ENCODE data around the gene NKAIN4.

DNA sequence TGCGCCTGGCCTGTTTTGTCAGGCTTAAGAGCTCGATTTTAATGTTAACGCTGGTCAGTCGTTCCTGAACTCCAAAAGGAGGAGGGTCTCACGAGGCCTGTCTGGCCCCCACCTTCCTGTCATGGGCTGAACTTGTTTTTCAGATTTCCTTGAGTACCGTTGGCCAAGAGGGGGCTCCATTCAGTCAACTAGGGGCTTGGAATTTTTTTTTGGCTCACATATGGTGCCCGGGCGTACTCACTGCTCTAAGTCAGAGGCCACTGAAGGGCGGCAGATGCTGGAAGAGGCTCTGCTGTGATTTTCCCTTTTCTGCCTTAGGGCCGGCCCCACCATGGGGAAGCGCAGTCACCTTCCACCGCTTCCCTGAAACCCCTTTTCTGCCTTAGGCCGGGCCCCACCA lies 25.5 kb downstream of the NKAIN4 start:
- TF ChIP-seq, protein P1, sequence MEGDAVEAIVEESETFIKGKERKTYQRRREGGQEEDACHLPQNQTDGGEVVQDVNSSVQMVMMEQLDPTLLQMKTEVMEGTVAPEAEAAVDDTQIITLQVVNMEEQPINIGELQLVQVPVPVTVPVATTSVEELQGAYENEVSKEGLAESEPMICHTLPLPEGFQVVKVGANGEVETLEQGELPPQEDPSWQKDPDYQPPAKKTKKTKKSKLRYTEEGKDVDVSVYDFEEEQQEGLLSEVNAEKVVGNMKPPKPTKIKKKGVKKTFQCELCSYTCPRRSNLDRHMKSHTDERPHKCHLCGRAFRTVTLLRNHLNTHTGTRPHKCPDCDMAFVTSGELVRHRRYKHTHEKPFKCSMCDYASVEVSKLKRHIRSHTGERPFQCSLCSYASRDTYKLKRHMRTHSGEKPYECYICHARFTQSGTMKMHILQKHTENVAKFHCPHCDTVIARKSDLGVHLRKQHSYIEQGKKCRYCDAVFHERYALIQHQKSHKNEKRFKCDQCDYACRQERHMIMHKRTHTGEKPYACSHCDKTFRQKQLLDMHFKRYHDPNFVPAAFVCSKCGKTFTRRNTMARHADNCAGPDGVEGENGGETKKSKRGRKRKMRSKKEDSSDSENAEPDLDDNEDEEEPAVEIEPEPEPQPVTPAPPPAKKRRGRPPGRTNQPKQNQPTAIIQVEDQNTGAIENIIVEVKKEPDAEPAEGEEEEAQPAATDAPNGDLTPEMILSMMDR (conservative IDR thresholded peaks at IDR 0.05 in 1 of 2, IDR thresholded peaks at IDR 0.05 in 1 of 2; ENCODE audit: extremely low read depth in 1 of 2, insufficient read depth in 1 of 2, low read depth in 1 of 2, low read length in 2 of 2): no peak
- TF ChIP-seq EZH2 (IDR thresholded peaks at IDR 0.05; ENCODE audit: borderline replicate concordance, low read length): no peak

Measured in mammary epithelial cell (primary cell).